PC-9 (cell line): ENCODE measurements around the gene CCNY. TPM values are rescaled to one million over a fixed set of nuclear protein-coding genes. Genes with fewer than 3 reads are reported as not detected.

ENCODE experiments used
- BruUV-seq: library from RNA; stranded (reverse); fragments of 400-500 nt; replicated peaks from 2 replicates; lab custom pipeline; 2021; lab: Mats Ljungman, UMichigan
- CTCF ChIA-PET: fragments of 300-600 bp; sonication (Branson Sonifier 250); formaldehyde crosslinking; loops from one replicate; lab custom pipeline; 2022; ENCODE audit warnings: antibody characterized with exemption; lab: Charles Lee
- POLR2A ChIA-PET: fragments of 300-600 bp; sonication (Branson Sonifier 250); formaldehyde crosslinking; loops from one replicate; lab custom pipeline; 2022; ENCODE audit warnings: antibody characterized with exemption; ENCODE audit not compliant: unreplicated experiment; lab: Charles Lee
- DNase-seq, 2 experiments: peaks; one replicate each; pipeline versions ENCODE4 v3.0.0 to v3.0.0-alpha.2; 2015 to 2022; ENCODE audit warnings: mixed read lengths in 1 of 2
- H2AFZ ChIP-seq: fragments of 200-600 bp; sonication (generic); 2 replicates; pipeline ENCODE4 v1.8.1; 2017; ENCODE audit warnings: antibody characterized with exemption
- H3F3A ChIP-seq: fragments of 200-600 bp; sonication (generic); 2 replicates; pipeline ENCODE4 v1.8.1; 2017; ENCODE audit warnings: antibody characterized with exemption, mild to moderate bottlenecking, low read depth; ENCODE audit not compliant: insufficient read depth
- H3K27ac ChIP-seq: fragments of 200-600 bp; sonication (generic); 2 replicates; pipeline ENCODE4 v1.6.1; 2016; ENCODE audit warnings: mixed run types
- H3K27me3 ChIP-seq: fragments of 200-600 bp; sonication (generic); 2 replicates; pipeline ENCODE4 v1.6.1; 2016; ENCODE audit warnings: low read depth, mixed run types; ENCODE audit not compliant: insufficient read depth
- H3K36me3 ChIP-seq: fragments of 200-600 bp; sonication (generic); 2 replicates; pipeline ENCODE4 v1.6.1; 2016; ENCODE audit warnings: low read depth, mixed run types
- H3K4me1 ChIP-seq: fragments of 200-600 bp; sonication (generic); replicated peaks from 2 replicates; pipeline ENCODE4 v1.6.1; 2016; ENCODE audit warnings: mixed run types; ENCODE audit not compliant: insufficient read depth
- H3K4me2 ChIP-seq: fragments of 200-600 bp; sonication (generic); 2 replicates; pipeline ENCODE4 v1.6.1; 2017; ENCODE audit warnings: mixed run types
- H3K4me3 ChIP-seq: fragments of 200-600 bp; sonication (generic); 2 replicates; pipeline ENCODE4 v1.6.1; 2016; ENCODE audit warnings: mixed run types
- H3K79me2 ChIP-seq: fragments of 200-600 bp; sonication (generic); 2 replicates; pipeline ENCODE4 v1.6.1; 2017; ENCODE audit warnings: low read depth, mixed run types
- H3K9me2 ChIP-seq: fragments of 200-600 bp; sonication (generic); 2 replicates; pipeline ENCODE4 v1.8.1; 2017; ENCODE audit warnings: mild to moderate bottlenecking; ENCODE audit not compliant: insufficient read depth
- H3K9me3 ChIP-seq: fragments of 200-600 bp; sonication (generic); 2 replicates; pipeline ENCODE4 v1.8.1; 2016; ENCODE audit warnings: low read depth; ENCODE audit not compliant: insufficient read depth
- H4K20me1 ChIP-seq: fragments of 200-600 bp; sonication (generic); 2 replicates; pipeline ENCODE4 v1.8.1; 2017; ENCODE audit not compliant: insufficient read depth
- CTCF ChIP-seq: fragments of 200-600 bp; sonication (generic); conservative IDR thresholded peaks from 2 replicates; pipeline ENCODE4 v1.6.1; 2017; ENCODE audit warnings: mixed run types, antibody characterized with exemption, mild to moderate bottlenecking, moderate library complexity
- EZH2 ChIP-seq: fragments of 200-600 bp; sonication (generic); IDR thresholded peaks from 2 replicates; pipeline ENCODE4 v1.8.0; 2017; ENCODE audit warnings: antibody characterized with exemption, low read depth
- intact Hi-C: fragments of 100-400 bp; cut with micrococcal nuclease; formaldehyde crosslinking; loops from one replicate; pipeline ENCODE4 v1.10.0; 2022; ENCODE audit not compliant: unreplicated experiment
- total RNA-seq: library from RNA; stranded (reverse); gene quantifications from 2 replicates; pipeline ENCODE4 v1.2.3, GENCODE V29; 2021

CCNY gene
- total RNA-seq, 1 experiment from 2014 or later: 69.5 TPM

GRCh38 chr10:35498693-35499092, 162.4 kb downstream of the CCNY start:
- BruUV-seq: no TSS peak

DNA sequence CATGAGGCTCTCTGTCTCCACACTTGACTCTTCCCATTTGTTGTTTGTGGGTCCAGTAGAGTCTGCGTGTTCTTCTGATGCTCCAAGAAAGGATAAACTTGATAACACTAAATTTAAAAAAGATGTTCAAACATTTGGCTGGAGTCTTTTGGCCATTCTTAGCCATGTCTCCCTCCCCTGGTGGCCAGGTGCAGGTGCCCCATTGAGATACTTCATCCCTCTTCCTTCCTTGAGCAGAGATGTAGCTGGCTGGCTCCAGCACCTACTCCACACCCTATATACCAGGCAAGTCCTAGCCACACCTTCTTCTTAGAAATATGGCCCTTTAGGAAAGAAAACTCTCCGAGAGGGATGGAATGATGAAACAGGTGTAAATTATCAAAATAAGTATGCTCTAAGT, 165.6 kb downstream of the CCNY start:
- no peaks in the 10 kb centered on the region for H3F3A ChIP-seq
- no peaks in the 10 kb centered on the region for H3K9me3 ChIP-seq
- no peaks in the 10 kb centered on the region for H3K36me3 ChIP-seq
- no TSS peak for BruUV-seq
- TF ChIP-seq EZH2 (no peak), CTCF (peak; percentile 46; the same call in 1 of the 2 replicates)
- intact Hi-C loops: no loop called here
- H3K9me2 ChIP-seq: no peaks in the 10 kb centered on the region
- CTCF ChIA-PET: no interaction called here
- no peaks in the 10 kb centered on the region for H3K27me3 ChIP-seq
- H3K79me2 ChIP-seq: no peaks in the 10 kb centered on the region
- H3K4me1 ChIP-seq: no peaks in the 10 kb centered on the region
- no peak overlapping the region for H3K4me2 ChIP-seq
- POLR2A ChIA-PET: no interaction called here
- no peak for DNase-seq
- H2AFZ ChIP-seq: no peak overlapping the region
- 0 out of 2 replicates have a peak, but pooled peaks cover under 1% of the 10 kb centered on the region for H4K20me1 ChIP-seq
- no peak overlapping the region for H3K27ac ChIP-seq
- H3K4me3 ChIP-seq: no peak overlapping the region

More at GRCh38 chr10:35498693-35499092, 162.4 kb downstream of the CCNY start:
- Histone ChIP-seq H3K9me2 (no peaks in the 10 kb centered on the region), H3K27me3 (no peaks in the 10 kb centered on the region), H3K9me3 (no peaks in the 10 kb centered on the region), H3K4me2 (no peak overlapping the region), H2AFZ (no peak overlapping the region), H3K4me3 (no peak overlapping the region), H3F3A (no peaks in the 10 kb centered on the region), H3K27ac (no peak overlapping the region), H3K79me2 (no peaks in the 10 kb centered on the region), H3K4me1 (0 out of 2 replicates have a peak, but pooled peaks cover 18% of the 10 kb centered on the region), H4K20me1 (0 out of 2 replicates have a peak, but pooled peaks cover 9% of the 10 kb centered on the region), H3K36me3 (no peaks in the 10 kb centered on the region)
- DNase-seq: no peak
- intact Hi-C loops: no loop called here
- ChIA-PET POLR2A (no interaction called here), CTCF (interaction anchor here (0.6 kb wide), 1 partner anchor 15 kb away, joined by 5 read pairs; no protein-coding TSS in a partner anchor)
- TF ChIP-seq CTCF: no peak
- no peak for TF ChIP-seq EZH2

GRCh38 chr10:35502692-35503091, 166.4 kb downstream of the CCNY start:
- Histone ChIP-seq H3F3A (no peaks in the 10 kb centered on the region), H3K4me3 (no peak overlapping the region), H3K9me3 (no peaks in the 10 kb centered on the region), H3K79me2 (no peaks in the 10 kb centered on the region), H3K27ac (no peak overlapping the region), H3K4me2 (no peak overlapping the region), H2AFZ (no peak overlapping the region), H3K4me1 (no peaks in the 10 kb centered on the region), H4K20me1 (no peaks in the 10 kb centered on the region), H3K27me3 (no peaks in the 10 kb centered on the region), H3K9me2 (no peaks in the 10 kb centered on the region), H3K36me3 (no peaks in the 10 kb centered on the region)
- no peak for TF ChIP-seq CTCF
- no peak for TF ChIP-seq EZH2
- no TSS peak for BruUV-seq
- ChIA-PET CTCF (no interaction called here), POLR2A (no interaction called here)
- no peak for DNase-seq
- intact Hi-C loops: no loop called here
